ENCODE measurements around the gene GADD45A. TPM values are rescaled to one million over a fixed set of nuclear protein-coding genes. Genes with fewer than 3 reads are reported as not detected.
"Not testable (repeated sequence)": the region's sequence is repeated elsewhere in the genome, so short reads cannot be mapped to it uniquely, and the experiment has no call there.

GADD45A gene
- total RNA-seq, 1 donor from 2014 or later, result 107 TPM

DNA sequence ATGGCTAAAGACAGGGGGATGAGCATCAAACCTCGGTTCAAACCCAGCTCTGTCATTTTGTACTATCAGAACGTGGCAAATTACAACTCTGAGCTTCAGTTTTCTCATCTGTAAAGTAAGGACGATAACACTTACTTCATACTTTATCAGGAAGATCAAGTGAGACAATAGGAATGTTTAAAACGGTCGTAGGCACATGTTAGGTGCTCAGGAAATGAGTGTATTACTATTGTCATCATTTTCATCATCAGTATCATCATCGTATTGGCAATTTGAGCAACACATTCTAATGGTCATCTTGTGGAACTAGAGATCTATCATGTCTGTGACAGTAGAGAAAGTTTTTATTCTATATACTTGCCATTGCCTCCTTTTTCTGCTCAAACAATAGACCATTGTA, 22.1 kb upstream of the GADD45A start:
- Histone ChIP-seq H3K27me3 (ENCODE audit: control insufficient read depth, insufficient read depth, low read length) (no peaks in the 10 kb centered on the region), H3K36me3 (ENCODE audit: control insufficient read depth, insufficient read depth, low read length) (no peaks in the 10 kb centered on the region), H3K4me3 (ENCODE audit: low read depth, low read length) (no peak overlapping the region)
- no peak for FAIRE-seq
- TF ChIP-seq CTCF (IDR thresholded peaks at IDR 0.05; ENCODE audit: insufficient read depth, low read length, severe bottlenecking), result no peak
- DNase-seq (ENCODE audit: low read depth), result no peak

DNA sequence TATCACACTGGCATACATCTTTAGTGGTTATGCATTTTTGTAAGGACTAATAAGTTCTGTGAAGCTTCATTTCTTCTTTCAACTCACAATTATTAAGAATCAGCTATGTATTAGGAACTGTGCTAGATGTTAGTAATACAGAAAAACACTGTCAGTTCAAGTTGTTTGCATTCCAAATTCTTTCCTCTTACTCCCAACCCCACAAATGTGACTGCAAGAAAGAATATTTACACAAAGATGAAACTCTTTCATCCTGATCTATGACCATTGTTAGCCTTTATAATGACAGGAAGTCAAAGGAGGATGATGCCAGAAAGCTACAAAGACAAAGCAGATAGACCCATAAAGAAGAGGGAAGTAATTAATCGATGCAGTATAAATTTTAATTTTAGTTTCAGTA, 21.0 kb upstream of the GADD45A start:
- TF ChIP-seq CTCF (IDR thresholded peaks at IDR 0.05; ENCODE audit: insufficient read depth, low read length, severe bottlenecking), result no peak
- Histone ChIP-seq H3K27me3 (ENCODE audit: control insufficient read depth, insufficient read depth, low read length) (no peaks in the 10 kb centered on the region), H3K36me3 (ENCODE audit: control insufficient read depth, insufficient read depth, low read length) (no peaks in the 10 kb centered on the region), H3K4me3 (ENCODE audit: low read depth, low read length) (no peak overlapping the region)
- FAIRE-seq (no peak), DNase-seq (ENCODE audit: low read depth) (no peak)

- H3K27me3 ChIP-seq (ENCODE audit: control insufficient read depth, insufficient read depth, low read length); FAIRE-seq; H3K36me3 ChIP-seq (ENCODE audit: control insufficient read depth, insufficient read depth, low read length); H3K4me3 ChIP-seq (ENCODE audit: low read depth, low read length); DNase-seq (ENCODE audit: low read depth): not testable (repeated sequence)
Measured at GRCh38 chr1:67665307-67665706, 19.7 kb upstream of the GADD45A start.

- Histone ChIP-seq H3K4me3 (ENCODE audit: low read depth, low read length) (no peak overlapping the region), H3K36me3 (ENCODE audit: control insufficient read depth, insufficient read depth, low read length) (no peaks in the 10 kb centered on the region), H3K27me3 (ENCODE audit: control insufficient read depth, insufficient read depth, low read length) (no peaks in the 10 kb centered on the region)
- FAIRE-seq (no peak), DNase-seq (ENCODE audit: low read depth) (no peak)
- no peak for TF ChIP-seq CTCF (IDR thresholded peaks at IDR 0.05; ENCODE audit: insufficient read depth, low read length, severe bottlenecking)
Measured at GRCh38 chr1:67666636-67667035, 18.4 kb upstream of the GADD45A start.

DNA sequence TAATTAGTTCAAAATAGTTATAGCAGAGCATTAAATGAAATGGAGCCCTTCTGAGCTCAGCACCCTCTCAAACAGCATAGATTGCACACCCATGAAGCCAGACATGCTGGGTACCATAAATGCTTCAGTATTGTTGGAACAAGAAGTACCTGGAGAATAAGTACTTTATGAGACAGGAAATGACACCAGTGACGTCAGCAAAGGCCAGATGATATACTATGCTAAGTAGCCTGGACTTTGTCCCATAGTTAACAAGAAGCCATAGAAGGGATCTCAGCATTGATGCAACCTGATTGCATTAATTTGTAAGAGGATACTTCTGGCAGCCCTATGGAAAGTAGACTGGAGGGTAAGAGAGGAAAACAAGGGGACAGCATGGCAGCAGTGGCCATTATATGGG, 16.3 kb upstream of the GADD45A start:
- FAIRE-seq (no peak), DNase-seq (ENCODE audit: low read depth) (no peak)
- no peaks in the 10 kb centered on the region for H3K27me3 ChIP-seq (ENCODE audit: control insufficient read depth, insufficient read depth, low read length)
- no peaks in the 10 kb centered on the region for H3K36me3 ChIP-seq (ENCODE audit: control insufficient read depth, insufficient read depth, low read length)
- no peak overlapping the region for H3K4me3 ChIP-seq (ENCODE audit: low read depth, low read length)
- no peak for TF ChIP-seq CTCF (IDR thresholded peaks at IDR 0.05; ENCODE audit: insufficient read depth, low read length, severe bottlenecking)

- peak; percentile 32 for DNase-seq (ENCODE audit: low read depth)
Measured at GRCh38 chr1:67672260-67672803, 12.7 kb upstream of the GADD45A start.

More at GRCh38 chr1:67672260-67672803, 12.7 kb upstream of the GADD45A start:
- H3K4me3 ChIP-seq (ENCODE audit: low read depth, low read length), result no peak overlapping the region
- no peak for FAIRE-seq
- H3K27me3 ChIP-seq (ENCODE audit: control insufficient read depth, insufficient read depth, low read length), result no peaks in the 10 kb centered on the region
- TF ChIP-seq CTCF (IDR thresholded peaks at IDR 0.05; ENCODE audit: insufficient read depth, low read length, severe bottlenecking), result no peak
- H3K36me3 ChIP-seq (ENCODE audit: control insufficient read depth, insufficient read depth, low read length), result no peaks in the 10 kb centered on the region
